T-helper 2 cell treated with Interferon-gamma antibody and Interleukin-4, amounts not matched to agents 100 ng/mL and 5 ng/mL, for 36 hours (primary cell): ENCODE results near the gene LIMS1. TPM values are rescaled to one million over a fixed set of nuclear protein-coding genes. Genes with fewer than 3 reads are reported as not detected.
"Not testable (repeated sequence)": the region's sequence is repeated elsewhere in the genome, so short reads cannot be mapped to it uniquely, and the experiment has no call there.

Source experiments
- intact Hi-C: fragments of 100-400 bp; cut with micrococcal nuclease; formaldehyde crosslinking; loops from one replicate; pipeline ENCODE4 v1.15.1; 2023
- total RNA-seq: library from RNA; stranded (reverse); gene quantifications from 2 replicates; pipeline ENCODE4 v1.2.3, GENCODE V29; 2022

Gene LIMS1, protein sequence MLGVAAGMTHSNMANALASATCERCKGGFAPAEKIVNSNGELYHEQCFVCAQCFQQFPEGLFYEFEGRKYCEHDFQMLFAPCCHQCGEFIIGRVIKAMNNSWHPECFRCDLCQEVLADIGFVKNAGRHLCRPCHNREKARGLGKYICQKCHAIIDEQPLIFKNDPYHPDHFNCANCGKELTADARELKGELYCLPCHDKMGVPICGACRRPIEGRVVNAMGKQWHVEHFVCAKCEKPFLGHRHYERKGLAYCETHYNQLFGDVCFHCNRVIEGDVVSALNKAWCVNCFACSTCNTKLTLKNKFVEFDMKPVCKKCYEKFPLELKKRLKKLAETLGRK
- total RNA-seq, result 65.4 and 67.9 TPM in 2 replicates

DNA sequence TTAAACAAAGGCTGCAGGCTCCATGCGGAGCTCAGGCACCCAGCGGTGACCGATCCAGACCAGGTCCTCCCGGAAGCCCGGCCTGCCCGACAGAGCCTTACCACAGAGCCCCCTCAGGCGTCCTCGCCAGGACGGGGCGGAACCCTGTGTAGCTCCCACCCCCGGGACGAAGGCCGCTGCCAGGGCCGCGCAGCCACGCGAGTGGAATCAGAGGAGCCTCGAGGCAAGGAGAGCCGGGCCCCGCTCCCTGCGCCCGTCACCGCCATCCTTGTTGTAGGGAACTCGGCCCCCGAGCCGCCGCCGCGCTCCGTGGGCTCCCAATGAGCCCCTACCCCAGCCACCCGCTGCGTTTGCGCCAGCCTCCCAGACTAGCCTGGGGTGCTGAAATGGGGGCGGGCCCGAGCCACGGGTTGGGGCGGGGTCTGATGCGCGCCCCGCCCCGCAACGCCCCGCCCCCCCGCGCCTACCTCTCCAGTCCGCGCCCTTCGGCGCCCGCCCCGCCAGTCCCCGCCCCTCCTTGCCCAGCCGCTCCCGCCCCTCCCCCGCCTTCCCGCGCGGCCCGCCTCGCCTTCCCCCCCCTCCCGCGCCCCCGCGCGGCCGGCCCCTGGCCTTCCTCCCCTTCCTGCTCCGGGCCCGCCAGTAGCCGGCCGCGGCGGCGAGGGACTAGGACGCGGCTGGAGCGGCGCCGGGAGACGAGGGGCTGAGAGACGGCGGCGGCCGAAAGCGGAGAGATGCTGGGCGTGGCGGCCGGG, at the start of gene LIMS1:
Gene LIMS1 (plus strand): TSS at position 639 of the 752 bp plus-strand sequence. CDS start 93 bp downstream, at position 732.
- intact Hi-C loops, result loop anchor here (1.0 to 10.0 kb wide), 6 partner anchors 48 to 681 kb away; partner anchors contain the start of genes CCDC138, GCC2 and RANBP2

DNA sequence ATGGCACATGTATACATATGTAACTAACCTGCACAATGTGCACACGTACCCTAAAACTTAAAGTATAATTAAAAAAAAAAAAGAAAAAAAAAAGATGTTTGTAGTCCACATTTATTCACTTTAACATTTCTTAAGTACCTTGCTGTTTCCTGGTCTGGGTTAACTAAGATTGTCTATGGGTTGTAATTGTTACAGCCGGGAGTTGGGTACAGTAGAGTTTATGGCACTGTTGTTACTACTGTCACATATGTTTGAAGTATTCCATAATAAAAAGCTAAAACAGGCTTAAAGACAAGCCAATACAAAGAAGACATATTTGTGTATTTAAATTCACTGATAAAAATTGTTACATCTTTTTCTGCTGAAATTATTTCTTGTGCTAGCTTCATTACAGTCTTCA, 49.0 kb upstream of the LIMS1 start:
- intact Hi-C loops, result no loop called here

DNA sequence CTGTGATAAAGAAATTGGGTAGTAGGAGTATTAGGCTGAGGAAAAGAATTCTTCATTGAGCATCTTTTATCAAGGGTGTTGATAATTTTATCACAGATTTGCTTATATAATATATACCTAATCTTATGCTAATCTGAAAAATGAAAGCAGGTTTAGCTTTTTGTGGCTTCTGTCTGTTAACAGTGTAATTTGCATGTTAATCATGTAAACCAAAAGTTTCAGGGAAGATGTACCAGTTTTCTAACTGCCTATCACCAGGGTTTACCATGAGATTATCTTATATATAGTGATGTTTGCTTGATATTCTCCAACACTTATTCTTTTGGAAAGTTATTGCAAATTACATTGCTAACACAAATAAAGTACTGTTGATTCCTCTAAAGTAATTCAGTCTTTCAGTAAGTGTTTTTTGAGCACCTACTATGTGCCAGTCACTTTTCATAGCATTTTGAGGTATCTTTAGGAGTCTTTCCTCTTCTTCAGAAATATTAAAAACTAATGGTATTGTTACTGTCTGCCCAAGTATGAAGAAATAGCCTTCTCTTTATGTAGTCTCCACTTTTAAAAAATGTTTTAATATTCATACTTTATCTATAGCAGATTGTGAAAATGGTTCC, 43.7 kb upstream of the LIMS1 start:
- intact Hi-C loops, result no loop called here

DNA sequence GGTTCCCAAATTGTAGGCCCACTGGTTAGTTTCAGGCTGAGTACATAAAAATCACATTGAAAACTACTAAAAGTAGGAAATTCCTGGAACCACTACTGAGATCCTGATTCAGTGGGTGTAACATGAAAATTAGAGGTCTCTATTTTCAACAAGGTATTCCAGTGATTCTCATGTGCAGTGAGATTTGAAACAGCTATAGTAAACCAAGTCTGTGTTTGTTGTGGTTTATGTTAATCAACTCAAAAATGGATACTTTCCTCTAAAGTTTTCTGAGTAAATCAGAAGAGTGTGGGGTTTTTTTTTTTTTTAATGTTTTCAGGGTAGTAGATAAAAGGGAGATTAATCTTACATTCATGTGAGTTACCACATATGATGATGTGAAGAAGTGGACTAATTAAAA, 42.4 kb upstream of the LIMS1 start:
- intact Hi-C loops, result no loop called here

DNA sequence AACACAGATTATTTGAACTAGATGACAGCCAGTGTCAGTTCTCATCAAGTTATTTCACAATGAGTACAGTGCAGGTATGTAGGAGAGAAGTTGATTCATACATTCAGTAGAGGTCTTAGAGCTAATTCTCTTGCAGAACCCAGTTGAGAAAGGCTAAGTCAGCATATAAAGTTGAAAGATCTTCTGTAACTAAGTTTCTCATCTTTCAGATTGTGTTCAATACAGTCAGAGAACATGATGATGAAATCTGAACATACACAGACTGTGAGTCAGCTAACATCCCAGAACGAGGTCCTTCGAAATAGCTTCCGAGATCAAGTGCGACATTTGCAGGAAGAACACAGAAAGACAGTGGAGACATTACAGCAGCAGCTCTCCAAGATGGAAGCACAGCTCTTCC, 41.9 kb upstream of the LIMS1 start:
- intact Hi-C loops, result no loop called here

DNA sequence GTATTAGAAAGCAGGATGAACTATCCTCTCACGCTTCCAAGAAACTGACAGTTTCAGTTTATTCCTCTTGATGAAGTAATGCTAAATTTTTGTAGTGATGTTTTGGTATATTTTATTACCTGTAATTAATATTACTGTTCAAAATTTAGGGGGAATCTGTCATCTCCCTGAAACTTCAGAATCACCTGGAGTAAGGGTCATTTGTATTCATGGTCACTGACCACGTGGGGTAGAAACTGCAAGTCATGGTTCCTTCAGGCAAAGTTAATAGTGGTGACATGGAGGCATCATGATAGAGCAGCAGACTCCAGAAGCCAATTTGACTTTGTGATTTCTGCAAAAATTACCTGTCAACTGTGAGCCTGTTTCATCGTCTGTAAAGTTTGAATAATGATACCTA, 38.1 kb upstream of the LIMS1 start:
- intact Hi-C loops, result not testable (repeated sequence)

DNA sequence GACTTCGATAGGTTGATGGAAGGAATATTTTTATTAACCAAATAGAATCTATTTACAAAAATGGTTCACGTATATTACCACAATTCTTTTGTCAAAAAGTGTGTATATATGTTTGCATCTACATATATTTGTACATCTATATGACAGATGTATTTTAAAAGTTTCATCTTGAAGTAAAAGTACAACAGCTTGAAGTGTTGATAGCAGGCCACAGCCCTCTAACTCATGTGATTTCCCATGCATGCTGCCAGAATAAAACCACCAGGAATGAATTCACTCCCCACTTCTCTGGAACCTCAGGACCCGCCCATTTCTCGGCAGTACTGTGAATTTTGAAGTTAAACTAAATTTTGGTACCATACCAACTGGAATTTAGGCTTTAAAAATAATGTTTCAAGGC, 26.6 kb upstream of the LIMS1 start:
- intact Hi-C loops, result not testable (repeated sequence)

DNA sequence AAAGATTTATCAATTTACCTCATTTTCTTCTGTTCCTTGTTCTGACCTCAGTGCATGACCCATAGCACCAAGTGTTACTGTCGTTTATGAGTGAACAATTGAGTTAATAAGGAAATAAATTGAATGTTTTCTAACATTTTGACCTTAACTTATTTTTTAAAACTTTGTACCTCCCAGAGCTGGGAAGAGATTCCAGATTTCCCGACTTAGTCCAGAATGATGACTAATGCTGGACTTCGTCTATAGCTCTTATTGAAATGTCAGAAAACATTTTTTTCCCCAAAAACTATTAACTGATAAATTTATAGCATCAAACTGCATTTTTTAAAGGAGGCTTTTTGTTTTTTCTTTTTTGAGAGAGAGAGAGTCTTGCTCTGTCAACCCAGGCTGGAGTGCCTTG, 21.8 kb upstream of the LIMS1 start:
- intact Hi-C loops, result not testable (repeated sequence)

DNA sequence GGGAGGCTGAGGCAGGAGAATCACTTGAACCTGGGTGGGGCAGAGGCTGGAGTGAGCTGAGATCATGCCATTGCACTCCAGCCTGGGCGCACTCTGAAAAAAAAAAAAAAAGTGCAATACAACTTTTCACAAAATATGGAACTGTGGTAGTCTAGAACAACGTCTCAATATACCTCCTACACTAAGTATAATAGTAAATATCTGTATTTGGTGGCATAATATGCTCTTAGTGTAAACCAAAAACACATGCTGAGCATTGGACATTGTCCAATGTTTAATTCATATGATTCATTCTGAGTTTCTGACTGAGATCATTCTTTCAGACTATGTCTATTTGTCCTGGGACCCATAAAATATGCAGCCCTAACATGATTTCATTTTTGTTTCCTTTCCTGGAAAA, 19.8 kb upstream of the LIMS1 start:
- intact Hi-C loops, result not testable (repeated sequence)

DNA sequence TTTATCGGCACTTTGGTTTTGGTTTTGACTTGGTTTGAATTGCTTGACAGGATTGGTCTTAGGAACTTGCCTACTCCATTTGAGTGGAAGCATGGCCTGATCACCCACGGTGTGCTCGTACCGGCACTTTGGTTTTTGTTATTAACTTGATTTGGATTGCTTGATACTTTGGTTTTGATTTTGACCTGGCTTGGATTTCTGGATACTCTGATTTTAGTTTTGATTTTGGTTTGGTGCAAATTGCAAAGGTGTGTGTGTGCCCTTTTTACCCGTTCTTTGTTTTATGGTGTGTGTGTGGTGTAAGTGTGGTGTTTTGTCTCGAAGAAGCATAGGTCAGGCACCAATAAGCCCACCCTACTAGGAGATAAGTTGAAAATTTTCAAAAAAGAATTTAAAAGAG, 9.6 kb upstream of the LIMS1 start:
- intact Hi-C loops, result not testable (repeated sequence)

DNA sequence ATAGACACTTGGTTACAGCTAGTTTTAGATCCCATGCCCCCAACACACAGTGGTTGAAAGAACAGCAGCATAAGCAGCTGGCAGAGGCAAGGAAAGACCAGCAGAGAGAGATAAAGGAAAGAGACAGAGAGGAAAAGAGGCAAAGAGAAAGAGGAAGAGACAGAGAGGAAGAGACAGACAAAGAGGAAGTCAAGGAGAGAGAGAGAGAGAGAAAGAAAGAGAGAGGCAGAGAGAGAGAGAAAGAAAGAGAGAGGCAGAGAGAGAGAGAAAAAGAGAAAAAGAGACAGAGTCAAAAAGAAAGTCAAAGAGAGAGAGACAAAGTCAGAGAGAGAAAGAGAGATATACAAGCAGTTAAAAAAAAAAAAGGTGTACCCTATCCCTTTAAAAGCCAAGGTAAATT, 9.0 kb upstream of the LIMS1 start:
- intact Hi-C loops, result not testable (repeated sequence)

DNA sequence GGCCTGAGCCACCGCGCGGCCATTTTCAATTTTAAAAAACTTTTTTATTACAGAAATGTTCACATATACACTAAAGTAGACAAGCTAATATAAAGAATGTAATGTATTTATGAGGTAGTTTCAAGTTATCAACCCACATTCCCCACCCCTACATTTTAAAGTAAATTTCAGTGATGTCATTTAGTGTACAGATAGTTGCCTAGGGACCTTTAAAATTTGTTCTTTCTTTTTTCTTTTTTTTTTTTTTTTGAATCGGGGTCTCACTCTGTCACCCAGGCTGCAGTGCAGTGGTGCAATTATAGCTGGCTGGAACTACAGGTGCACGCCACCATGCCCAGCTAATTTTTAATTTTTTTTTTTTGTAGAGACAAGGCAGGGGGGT, 2.6 kb upstream of the LIMS1 start:
- intact Hi-C loops, result loop anchor here (5.0 to 10.0 kb wide), 4 partner anchors 51 to 683 kb away; partner anchors contain the start of gene CCDC138

DNA sequence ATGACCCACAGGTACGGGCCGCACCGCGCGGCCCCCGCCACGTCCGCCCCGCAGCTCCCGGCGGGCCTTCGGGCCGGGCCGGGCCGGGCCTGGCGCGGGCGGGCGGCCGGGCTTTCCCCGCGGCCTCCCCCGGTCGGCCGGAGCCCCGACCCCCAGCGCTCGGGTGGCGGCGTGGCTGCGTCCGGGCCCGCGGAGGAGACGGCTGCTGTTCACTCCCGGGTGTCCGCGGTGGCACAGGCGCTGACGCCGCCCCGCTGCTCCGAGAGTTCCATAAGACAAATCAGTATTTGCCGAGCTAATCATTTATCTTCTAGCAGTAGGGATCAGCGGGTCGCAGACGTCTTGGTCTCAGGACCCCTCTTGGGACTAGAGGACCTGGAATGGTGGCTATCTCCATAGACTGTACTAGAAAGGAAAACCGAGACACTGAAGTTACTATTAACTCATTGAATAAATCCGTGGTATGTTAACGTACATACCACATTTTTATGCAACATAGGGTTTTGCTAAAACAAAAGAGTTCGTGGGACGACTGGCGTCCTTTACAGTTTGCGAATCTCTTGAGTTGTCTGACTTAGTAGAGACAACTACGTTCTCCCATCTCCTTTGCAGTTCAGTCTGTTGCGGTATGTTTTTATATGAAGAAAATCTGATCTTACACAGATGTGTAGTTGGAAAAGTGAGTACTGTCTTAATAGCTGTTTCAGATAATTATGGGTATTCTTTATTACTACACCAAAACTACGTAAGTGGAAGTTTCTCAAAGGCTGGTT, 500 bp downstream of the LIMS1 start:
- intact Hi-C loops, result loop anchor here (1.0 to 10.0 kb wide), 7 partner anchors 48 to 680 kb away; partner anchors contain the start of genes CCDC138, GCC2 and RANBP2

DNA sequence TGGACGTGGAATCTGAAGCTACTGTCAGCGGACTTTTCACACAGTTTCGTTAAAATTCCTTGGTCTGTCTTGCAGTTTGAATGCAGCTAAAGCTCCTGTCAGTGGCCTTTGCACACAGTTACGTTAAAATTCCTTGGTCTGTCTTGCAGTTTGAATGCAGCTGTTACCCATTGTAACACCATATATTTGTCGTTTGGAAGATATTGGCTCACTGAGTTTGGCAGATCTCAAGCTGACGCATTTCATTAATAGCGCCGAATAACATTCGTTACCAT, 1.0 kb downstream of the LIMS1 start:
- intact Hi-C loops, result loop anchor here (1.0 to 10.0 kb wide), 4 partner anchors 59 to 680 kb away; partner anchors contain the start of gene CCDC138

DNA sequence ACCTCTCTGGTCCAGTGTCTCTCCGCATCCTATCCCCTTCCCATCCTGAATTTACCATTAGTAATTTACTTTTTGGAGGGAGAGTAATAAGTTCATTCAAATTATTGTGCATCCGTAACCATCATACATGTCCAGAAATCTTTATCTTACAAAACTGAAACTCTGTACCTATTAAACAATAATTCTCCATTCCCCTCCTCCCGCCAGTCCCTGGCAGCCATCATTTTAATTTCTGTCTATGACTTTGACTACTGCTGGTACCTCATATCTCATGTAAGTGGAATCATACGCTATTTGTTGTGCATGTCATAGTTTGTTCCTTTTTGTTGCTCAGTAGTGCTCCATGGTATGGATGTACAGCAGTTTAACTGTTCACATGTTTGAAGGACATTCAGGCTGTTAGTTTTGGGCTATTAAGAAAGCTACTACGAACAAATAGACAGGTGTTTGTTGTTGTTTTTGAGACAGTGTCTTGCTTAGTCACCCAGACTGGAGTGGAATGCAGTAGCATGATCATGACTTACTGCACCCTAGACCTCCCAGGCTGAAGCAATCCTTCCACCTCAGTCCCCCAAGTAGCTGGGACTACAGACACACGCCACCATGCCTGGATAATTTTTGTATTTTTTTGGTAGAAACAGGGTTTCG, 2.0 kb downstream of the LIMS1 start:
- intact Hi-C loops, result loop anchor here (10.0 kb wide), 3 partner anchors 89 to 679 kb away; partner anchors contain the start of gene CCDC138

DNA sequence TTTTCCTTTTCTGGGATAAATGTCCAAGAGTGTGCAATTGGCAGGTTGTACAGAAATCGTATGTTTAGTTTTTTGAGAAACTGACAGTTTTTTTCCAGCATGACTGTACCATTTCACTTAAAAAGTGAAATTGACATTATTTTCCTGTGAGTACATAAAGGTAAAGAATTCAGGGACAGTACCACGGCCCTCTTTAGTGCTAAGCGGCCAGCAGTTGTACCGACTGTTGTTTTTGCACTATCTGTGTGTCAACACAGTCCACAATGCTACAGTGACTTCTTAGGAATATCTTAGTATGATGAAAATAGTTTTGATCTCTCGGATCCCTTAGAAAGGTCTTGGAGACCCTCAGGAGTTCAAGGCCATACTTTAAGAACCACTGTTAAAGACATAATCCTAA, 2.6 kb downstream of the LIMS1 start:
- intact Hi-C loops, result loop anchor here (10.0 kb wide), 3 partner anchors 88 to 678 kb away; partner anchors contain the start of gene CCDC138

DNA sequence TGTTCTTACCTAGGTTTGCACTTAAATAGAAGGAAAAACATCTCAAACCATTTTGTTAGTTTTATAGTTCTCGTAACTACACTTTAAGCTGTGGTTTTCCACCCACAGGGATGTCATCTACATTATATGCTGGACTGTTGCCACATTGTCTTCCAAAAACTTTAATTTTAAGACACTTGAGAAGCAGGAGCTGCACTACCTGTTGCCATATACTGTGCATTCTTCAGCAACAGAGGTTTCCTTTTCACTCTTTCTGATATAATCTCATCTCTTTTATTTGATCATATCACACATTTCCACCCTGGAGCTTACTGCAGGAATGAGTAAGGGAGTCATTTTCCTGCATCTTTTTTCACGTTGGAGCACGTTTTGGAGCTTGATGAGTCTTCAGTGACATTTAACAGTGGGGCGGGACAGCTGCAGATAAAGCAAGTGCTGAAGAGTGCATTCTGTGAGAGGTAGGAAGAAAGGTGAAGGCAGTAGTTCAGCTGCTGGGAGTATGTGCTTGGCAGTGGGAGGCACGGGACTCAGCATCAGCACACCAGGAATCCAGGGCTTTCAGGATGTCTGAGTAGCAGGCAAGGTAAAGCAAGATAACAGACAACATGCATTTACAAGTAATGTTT, 3.8 kb downstream of the LIMS1 start:
- intact Hi-C loops, result loop anchor here (10.0 kb wide), 3 partner anchors 87 to 677 kb away; partner anchors contain the start of gene CCDC138

DNA sequence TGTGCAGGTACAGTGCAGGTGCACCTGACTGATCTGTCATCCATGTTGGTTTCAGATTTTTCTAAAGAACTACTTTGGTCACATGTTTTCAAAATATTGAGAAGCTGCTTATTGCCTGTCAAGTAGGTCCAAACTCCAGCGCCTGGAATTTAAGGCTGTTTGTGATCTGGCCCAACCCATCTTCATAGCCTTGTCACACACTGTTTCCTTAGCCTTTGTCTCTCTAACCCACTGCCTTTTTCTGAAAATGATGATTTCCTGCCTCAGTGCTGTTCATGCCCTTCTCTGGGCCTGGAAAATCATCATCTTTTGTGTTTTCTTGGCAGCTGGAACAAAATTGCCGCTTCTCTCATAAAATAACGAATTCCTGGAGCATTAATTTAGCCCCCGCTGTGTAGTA, 7.2 kb downstream of the LIMS1 start:
- intact Hi-C loops, result no loop called here

DNA sequence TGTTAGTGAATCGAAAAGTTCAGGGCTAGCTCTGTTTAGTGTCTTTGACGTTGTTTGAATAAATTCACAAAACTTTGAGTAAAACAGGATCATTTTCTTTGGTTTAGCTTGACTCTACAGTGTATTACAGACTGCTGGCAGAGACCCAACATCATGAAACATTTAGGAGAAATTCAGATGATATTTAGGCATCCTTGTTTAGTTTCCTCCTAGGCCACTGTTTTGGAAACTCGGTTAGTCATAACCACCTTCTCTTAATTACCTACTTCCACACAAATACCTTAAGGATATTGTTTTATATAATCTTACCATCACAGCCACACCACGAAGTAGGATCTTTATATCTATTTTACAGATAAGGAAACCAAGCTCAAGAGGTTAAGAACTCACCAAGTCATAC, 7.8 kb downstream of the LIMS1 start:
- intact Hi-C loops, result no loop called here

DNA sequence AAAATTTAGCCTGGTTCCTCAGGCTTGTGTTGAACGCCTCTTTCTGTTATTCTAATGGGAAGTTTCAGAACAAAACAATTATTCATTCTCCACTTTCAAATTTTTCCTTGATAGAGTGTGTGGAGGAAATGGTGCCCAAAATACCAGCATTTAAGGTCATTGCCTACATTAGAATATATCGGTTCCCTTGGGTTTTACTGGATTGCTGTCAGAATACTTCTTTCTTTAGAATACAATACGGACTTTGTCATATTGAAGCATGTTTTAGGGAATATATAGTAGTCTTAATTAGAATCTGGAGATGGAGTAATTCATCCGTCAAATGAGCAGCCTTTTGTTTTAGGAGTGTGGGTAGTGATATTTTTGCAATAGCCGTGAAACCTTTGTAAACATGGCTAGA, 13.3 kb downstream of the LIMS1 start:
- intact Hi-C loops, result no loop called here
